Cardiac muscle cell (in vitro differentiated cells and primary cell): ENCODE results near the gene RAD23A. TPM values are rescaled to one million over a fixed set of nuclear protein-coding genes. Genes with fewer than 3 reads are reported as not detected.

Experiments
- DNase-seq, 2 donors: peaks; one replicate each; pipeline versions ENCODE4 v3.0.0 to v3.0.0-alpha.2; 2010 to 2017; ENCODE audit warnings: low read depth in 1 of 2, low spot score in 1 of 2
- H3K27ac ChIP-seq: fragments of 200-600 bp; sonication (generic); 2 replicates; pipeline ENCODE4 v1.5.1; 2016
- H3K27me3 ChIP-seq: fragments of 200-600 bp; sonication (generic); 2 replicates; pipeline ENCODE4 v1.6.0; 2016; ENCODE audit warnings: control low read depth
- H3K36me3 ChIP-seq: fragments of 200-600 bp; sonication (generic); 2 replicates; pipeline ENCODE4 v1.5.1; 2016; ENCODE audit warnings: control low read depth
- H3K4me1 ChIP-seq: fragments of 200-600 bp; sonication (generic); 2 replicates; pipeline ENCODE4 v1.8.1; 2017; ENCODE audit warnings: low read depth, mild to moderate bottlenecking, mixed run types
- H3K4me3 ChIP-seq: fragments of 200-600 bp; sonication (generic); 2 replicates; pipeline ENCODE4 v1.5.1; 2016; ENCODE audit warnings: mild to moderate bottlenecking
- H3K9me3 ChIP-seq: fragments of 200-600 bp; sonication (generic); 2 replicates; pipeline ENCODE4 v1.5.1; 2017; ENCODE audit warnings: low read depth, mild to moderate bottlenecking, control low read depth
- CTCF ChIP-seq: IDR thresholded peaks from 2 replicates; pipeline ENCODE4 v1.5.1; 2012; ENCODE audit warnings: low read depth, mild to moderate bottlenecking, low read length
- polyA plus RNA-seq: library from polyadenylated mRNA; unstranded; fragments of >200 nt; fragmentation: Nextera tagmentation; extraction: Ambion mirVana; gene quantifications from 2 replicates; pipeline ENCODE4 v1.2.1, GENCODE V29; 2016
- total RNA-seq: library from RNA; depleted of rRNA; stranded (reverse); fragments of >200 nt; gene quantifications from 2 replicates; pipeline ENCODE4 v1.2.3, GENCODE V29; 2016

RAD23A gene
- total and polyA plus RNA-seq, 2 experiments from 2014 or later: 182 to 191 TPM

DNA sequence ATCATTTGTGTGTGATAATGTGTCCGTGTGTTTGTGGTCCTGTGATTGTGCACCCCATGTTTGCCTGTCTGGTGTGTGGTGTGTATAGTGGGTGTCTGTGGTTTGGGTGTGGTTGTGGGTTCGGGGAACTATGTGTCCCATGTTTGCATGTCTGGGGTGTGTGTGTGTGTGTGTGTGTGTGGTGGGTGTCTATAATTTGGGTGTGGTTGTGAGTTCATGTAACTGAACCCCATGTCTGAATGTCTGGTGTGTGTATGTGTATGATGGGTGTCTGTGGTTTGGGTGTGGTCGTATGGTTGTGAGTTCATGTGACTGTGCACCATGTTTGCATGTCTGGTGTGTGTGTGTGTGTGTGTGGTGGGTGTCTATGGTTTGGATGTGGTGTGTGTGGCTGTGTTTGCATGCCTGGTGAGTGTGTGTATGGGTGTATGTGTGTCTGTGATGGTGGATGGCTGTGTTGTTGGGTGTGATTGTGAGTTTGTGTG is 38.5 kb downstream of the RAD23A start:
- TF ChIP-seq CTCF: no peak
- Histone ChIP-seq H3K4me3 (no peak overlapping the region), H3K36me3 (no peaks in the 10 kb centered on the region), H3K9me3 (no peaks in the 10 kb centered on the region), H3K27ac (no peak overlapping the region), H3K4me1 (no peaks in the 10 kb centered on the region), H3K27me3 (peaks cover 99% of the 10 kb centered on the region)
- DNase-seq: no peak

DNA sequence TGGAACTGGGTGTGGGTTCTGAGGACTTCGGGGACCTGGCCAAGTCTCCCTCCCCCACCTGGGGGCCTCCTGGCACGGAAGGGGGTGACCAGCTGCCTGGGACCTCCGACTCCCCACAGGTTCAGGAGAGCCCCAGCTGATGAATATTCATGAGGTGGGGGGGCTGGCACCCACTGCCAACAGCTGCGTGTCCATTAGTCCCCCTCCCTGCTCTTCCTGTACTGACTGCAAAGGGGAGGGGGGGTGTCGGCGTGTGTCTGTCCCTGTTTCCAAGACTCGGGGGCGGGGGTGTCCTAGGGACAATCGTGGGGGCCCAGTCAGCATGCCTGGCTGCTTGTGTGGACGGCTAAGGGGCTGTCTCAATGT is 39.0 kb downstream of the RAD23A start:
- no peak overlapping the region for H3K27ac ChIP-seq
- no peaks in the 10 kb centered on the region for H3K36me3 ChIP-seq
- no peak overlapping the region for H3K4me3 ChIP-seq
- no peak for DNase-seq
- H3K27me3 ChIP-seq: peaks cover 99% of the 10 kb centered on the region
- H3K9me3 ChIP-seq: no peaks in the 10 kb centered on the region
- H3K4me1 ChIP-seq: no peaks in the 10 kb centered on the region
- TF ChIP-seq CTCF: no peak

GRCh38 chr19:12985049-12985776 is 39.6 kb downstream of the RAD23A start:
- no peak for TF ChIP-seq CTCF
- no peaks in the 10 kb centered on the region for H3K4me1 ChIP-seq
- no peak overlapping the region for H3K4me3 ChIP-seq
- no peak overlapping the region for H3K27ac ChIP-seq
- H3K36me3 ChIP-seq: no peaks in the 10 kb centered on the region
- H3K27me3 ChIP-seq: peaks cover 99% of the 10 kb centered on the region
- no peaks in the 10 kb centered on the region for H3K9me3 ChIP-seq
- no peak for DNase-seq

GRCh38 chr19:12986726-12987125 is 41.1 kb downstream of the RAD23A start:
- Histone ChIP-seq H3K36me3 (no peaks in the 10 kb centered on the region), H3K27ac (no peak overlapping the region), H3K4me1 (no peaks in the 10 kb centered on the region), H3K4me3 (no peak overlapping the region), H3K27me3 (peaks cover 100% of the 10 kb centered on the region), H3K9me3 (no peaks in the 10 kb centered on the region)
- no peak for DNase-seq
- TF ChIP-seq CTCF: no peak

- Histone ChIP-seq H3K9me3 (no peaks in the 10 kb centered on the region), H3K4me3 (no peak overlapping the region), H3K27me3 (peaks cover 100% of the 10 kb centered on the region), H3K36me3 (no peaks in the 10 kb centered on the region), H3K27ac (no peak overlapping the region), H3K4me1 (no peaks in the 10 kb centered on the region)
- TF ChIP-seq CTCF: no peak
- DNase-seq: no peak
Measured at GRCh38 chr19:12987190-12987589, 41.5 kb downstream of the RAD23A start.
